HTR-8/SVneo (cell line): ENCODE results near the gene MBD3L4.

ENCODE experiments used
- DNase-seq: peaks from one replicate; pipeline ENCODE4 v3.0.0; 2011; ENCODE audit warnings: low spot score, mixed read lengths; ENCODE audit not compliant: insufficient read length
- FAIRE-seq: peaks from 2 replicates; lab custom pipeline; 2011; peaks lifted over from hg19 to GRCh38; lab: Jason Lieb, UNC

Gene MBD3L4

DNA sequence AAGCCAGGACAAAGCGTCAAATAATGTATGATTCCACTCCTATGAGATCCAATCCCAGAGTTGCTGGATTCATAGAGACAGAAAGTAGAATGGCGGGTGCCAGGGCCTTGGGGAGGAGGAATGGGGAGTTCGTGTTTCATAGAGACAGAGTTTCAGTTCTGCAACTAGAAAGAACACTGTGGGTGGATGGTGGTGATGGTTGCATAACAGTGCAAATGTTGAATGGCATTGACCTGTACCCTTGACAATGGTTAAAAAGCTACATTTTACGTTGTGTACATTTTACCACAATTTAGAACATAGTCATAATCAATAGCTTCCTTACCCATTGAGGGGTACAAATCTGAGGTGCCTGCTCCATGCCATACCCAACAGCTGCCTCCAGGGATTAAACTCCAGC, 52.1 kb downstream of the MBD3L4 start:
- no peak for DNase-seq
- FAIRE-seq = no peak
